Measurements from ENCODE around the gene STAP2. TPM values are rescaled to one million over a fixed set of nuclear protein-coding genes. Genes with fewer than 3 reads are reported as not detected.

Gene STAP2
- total RNA-seq, 1 experiment from 2014 or later = 72.6 TPM

DNA sequence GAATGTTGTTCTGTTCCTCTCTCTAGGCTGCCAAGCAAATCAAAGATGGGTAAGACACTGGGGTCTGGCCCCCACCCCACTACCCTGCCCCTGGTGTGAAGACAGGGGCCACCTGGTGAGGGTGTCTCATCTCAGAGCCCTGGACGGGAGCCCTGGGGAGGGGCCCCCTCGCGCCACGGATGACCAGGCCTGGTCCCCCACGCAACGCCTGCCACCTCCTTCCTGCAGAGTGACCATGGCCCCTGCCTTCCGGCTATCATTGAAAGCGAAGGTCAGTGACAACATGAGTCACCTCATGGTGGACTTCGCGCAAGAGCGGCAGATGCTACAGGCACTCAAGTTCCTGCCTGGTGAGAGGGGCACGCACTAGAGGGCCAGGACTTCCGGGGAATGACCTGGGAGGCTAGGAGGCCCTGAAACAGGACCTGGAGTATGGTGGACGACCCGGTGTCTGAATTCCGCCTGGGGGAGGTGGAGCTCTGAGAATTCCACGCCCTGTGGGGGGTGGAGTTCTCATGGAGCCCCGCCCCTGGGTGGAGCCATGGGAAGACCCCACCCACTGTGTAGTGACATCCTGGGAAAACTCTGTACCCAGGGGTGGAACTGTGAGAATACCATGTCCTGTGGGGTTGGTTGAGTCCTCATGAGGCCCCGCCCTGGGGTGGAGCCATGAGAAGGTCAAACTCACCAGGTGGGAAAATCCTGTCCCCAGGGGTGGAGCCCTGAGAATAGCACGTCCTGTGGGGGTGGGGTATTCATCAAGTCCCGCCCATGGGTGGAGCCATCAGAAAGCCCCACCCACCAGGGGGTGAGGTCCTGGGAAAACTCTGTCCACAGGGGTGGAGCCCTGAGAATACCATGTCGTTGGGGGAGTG, 28.1 kb downstream of the STAP2 start:
- no peak for ATAC-seq
- H3K9me3 ChIP-seq (ENCODE audit: low read length) = no peaks in the 10 kb centered on the region
- H3K9ac ChIP-seq (ENCODE audit: low read length) = no peak overlapping the region
- no peaks in the 10 kb centered on the region for H3K9me2 ChIP-seq (replicated peaks; ENCODE audit: low read length)
- no peaks in the 10 kb centered on the region for H3F3A ChIP-seq (ENCODE audit: low read length, unreplicated experiment)
- H2AFZ ChIP-seq (ENCODE audit: low read length) = no peak overlapping the region
- H3K27me3 ChIP-seq (ENCODE audit: low read length) = no peaks in the 10 kb centered on the region
- no peak overlapping the region for H3K4me2 ChIP-seq (ENCODE audit: low read length)
- POLR2A ChIA-PET (ENCODE audit: unreplicated experiment) = interaction anchor here (0.7 kb wide), 1 partner anchor 11 kb away, joined by 3 read pairs; no protein-coding TSS in a partner anchor
- CTCF ChIA-PET = no interaction called here
- no peaks in the 10 kb centered on the region for H3K36me3 ChIP-seq (ENCODE audit: low read depth, low read length)
- H3K79me2 ChIP-seq (ENCODE audit: low read length) = no peaks in the 10 kb centered on the region
- peak; percentile 22 for DNase-seq
- H3K27ac ChIP-seq (ENCODE audit: low read length) = no peak overlapping the region
- BruUV-seq (replicated peaks) = no TSS peak
- H3K4me1 ChIP-seq (ENCODE audit: insufficient read depth, low read length) = no peaks in the 10 kb centered on the region
- H4K20me1 ChIP-seq (ENCODE audit: low read length) = no peaks in the 10 kb centered on the region
- no peak overlapping the region for H3K4me3 ChIP-seq (ENCODE audit: low read length)
- intact Hi-C loops (cut with micrococcal nuclease) = no loop called here
- TF ChIP-seq EZH2phosphoT487 (IDR thresholded peaks at IDR 0.05; ENCODE audit: borderline replicate concordance, low read length) (no peak), EZH2 (IDR thresholded peaks at IDR 0.05; ENCODE audit: low read length, unreplicated experiment) (no peak)
- TF ChIP-seq, protein P1, sequence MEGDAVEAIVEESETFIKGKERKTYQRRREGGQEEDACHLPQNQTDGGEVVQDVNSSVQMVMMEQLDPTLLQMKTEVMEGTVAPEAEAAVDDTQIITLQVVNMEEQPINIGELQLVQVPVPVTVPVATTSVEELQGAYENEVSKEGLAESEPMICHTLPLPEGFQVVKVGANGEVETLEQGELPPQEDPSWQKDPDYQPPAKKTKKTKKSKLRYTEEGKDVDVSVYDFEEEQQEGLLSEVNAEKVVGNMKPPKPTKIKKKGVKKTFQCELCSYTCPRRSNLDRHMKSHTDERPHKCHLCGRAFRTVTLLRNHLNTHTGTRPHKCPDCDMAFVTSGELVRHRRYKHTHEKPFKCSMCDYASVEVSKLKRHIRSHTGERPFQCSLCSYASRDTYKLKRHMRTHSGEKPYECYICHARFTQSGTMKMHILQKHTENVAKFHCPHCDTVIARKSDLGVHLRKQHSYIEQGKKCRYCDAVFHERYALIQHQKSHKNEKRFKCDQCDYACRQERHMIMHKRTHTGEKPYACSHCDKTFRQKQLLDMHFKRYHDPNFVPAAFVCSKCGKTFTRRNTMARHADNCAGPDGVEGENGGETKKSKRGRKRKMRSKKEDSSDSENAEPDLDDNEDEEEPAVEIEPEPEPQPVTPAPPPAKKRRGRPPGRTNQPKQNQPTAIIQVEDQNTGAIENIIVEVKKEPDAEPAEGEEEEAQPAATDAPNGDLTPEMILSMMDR (conservative IDR thresholded peaks at IDR 0.05; ENCODE audit: low read depth, low read length) = no peak

GRCh38 chr19:4305659-4306058, 33.0 kb downstream of the STAP2 start:
- TF ChIP-seq, protein P1 (conservative IDR thresholded peaks at IDR 0.05; ENCODE audit: low read depth, low read length) = no peak
- no peak for TF ChIP-seq EZH2 (IDR thresholded peaks at IDR 0.05; ENCODE audit: low read length, unreplicated experiment)
- TF ChIP-seq EZH2phosphoT487 (IDR thresholded peaks at IDR 0.05; ENCODE audit: borderline replicate concordance, low read length) = no peak
- Histone ChIP-seq H3K36me3 (ENCODE audit: low read depth, low read length) (no peaks in the 10 kb centered on the region), H3K9me3 (ENCODE audit: low read length) (no peaks in the 10 kb centered on the region), H4K20me1 (ENCODE audit: low read length) (no peaks in the 10 kb centered on the region), H3K27ac (ENCODE audit: low read length) (no peak overlapping the region), H3K27me3 (ENCODE audit: low read length) (no peaks in the 10 kb centered on the region), H2AFZ (ENCODE audit: low read length) (no peak overlapping the region), H3K9me2 (replicated peaks; ENCODE audit: low read length) (no peaks in the 10 kb centered on the region), H3K4me2 (ENCODE audit: low read length) (no peak overlapping the region), H3K4me1 (ENCODE audit: insufficient read depth, low read length) (no peaks in the 10 kb centered on the region), H3K79me2 (ENCODE audit: low read length) (no peaks in the 10 kb centered on the region), H3K9ac (ENCODE audit: low read length) (no peak overlapping the region), H3F3A (ENCODE audit: low read length, unreplicated experiment) (no peaks in the 10 kb centered on the region), H3K4me3 (ENCODE audit: low read length) (no peak overlapping the region)
- BruUV-seq (replicated peaks) = no TSS peak
- ATAC-seq (no peak), DNase-seq (no peak)
- ChIA-PET POLR2A (ENCODE audit: unreplicated experiment) (no interaction called here), CTCF (no interaction called here)
- intact Hi-C loops (cut with micrococcal nuclease) = no loop called here

GRCh38 chr19:4305257-4305612, 33.4 kb downstream of the STAP2 start:
- intact Hi-C loops (cut with micrococcal nuclease) = no loop called here
- no peak overlapping the region for H3K9ac ChIP-seq (ENCODE audit: low read length)
- no peaks in the 10 kb centered on the region for H3K9me3 ChIP-seq (ENCODE audit: low read length)
- H3K4me2 ChIP-seq (ENCODE audit: low read length) = no peak overlapping the region
- no peaks in the 10 kb centered on the region for H3K36me3 ChIP-seq (ENCODE audit: low read depth, low read length)
- ChIA-PET POLR2A (ENCODE audit: unreplicated experiment) (no interaction called here), CTCF (no interaction called here)
- TF ChIP-seq EZH2 (IDR thresholded peaks at IDR 0.05; ENCODE audit: low read length, unreplicated experiment) = no peak
- TF ChIP-seq, protein P1 (conservative IDR thresholded peaks at IDR 0.05; ENCODE audit: low read depth, low read length) = no peak
- TF ChIP-seq EZH2phosphoT487 (IDR thresholded peaks at IDR 0.05; ENCODE audit: borderline replicate concordance, low read length) = no peak
- H4K20me1 ChIP-seq (ENCODE audit: low read length) = no peaks in the 10 kb centered on the region
- H3K27me3 ChIP-seq (ENCODE audit: low read length) = no peaks in the 10 kb centered on the region
- no peak for ATAC-seq
- H3K27ac ChIP-seq (ENCODE audit: low read length) = no peak overlapping the region
- no peak for DNase-seq
- BruUV-seq (replicated peaks) = no TSS peak
- H3K4me3 ChIP-seq (ENCODE audit: low read length) = no peak overlapping the region
- no peaks in the 10 kb centered on the region for H3K79me2 ChIP-seq (ENCODE audit: low read length)
- no peaks in the 10 kb centered on the region for H3K9me2 ChIP-seq (replicated peaks; ENCODE audit: low read length)
- H3F3A ChIP-seq (ENCODE audit: low read length, unreplicated experiment) = no peaks in the 10 kb centered on the region
- no peak overlapping the region for H2AFZ ChIP-seq (ENCODE audit: low read length)
- no peaks in the 10 kb centered on the region for H3K4me1 ChIP-seq (ENCODE audit: insufficient read depth, low read length)

Measured in PC-3 (cell line).